Measurements from ENCODE around the gene KIAA1755. TPM values are rescaled to one million over a fixed set of nuclear protein-coding genes. Genes with fewer than 3 reads are reported as not detected.

KIAA1755 gene
- total RNA-seq, 1 donor from 2014 or later: 0.22 TPM

GRCh38 chr20:38228436-38228835, 32.1 kb downstream of the KIAA1755 start:
- no peak overlapping the region for H3K4me2 ChIP-seq
- H3K9me3 Mint-ChIP-seq: no peaks in the 10 kb centered on the region
- no peaks in the 10 kb centered on the region for H3K4me1 Mint-ChIP-seq
- H3K36me3 ChIP-seq: no peaks in the 10 kb centered on the region
- H3K27me3 Mint-ChIP-seq (ENCODE audit: insufficient read depth, low read depth): peaks cover 5% of the 10 kb centered on the region
- no peak overlapping the region for H2AFZ ChIP-seq (replicated peaks)
- H3K4me1 ChIP-seq: no peaks in the 10 kb centered on the region
- H3K36me3 Mint-ChIP-seq: no peaks in the 10 kb centered on the region
- DNase-seq (ENCODE audit: low spot score): no peak
- no peaks in the 10 kb centered on the region for H3F3A ChIP-seq (ENCODE audit: low read depth)
- H3K27ac ChIP-seq: no peak overlapping the region
- H3K9me3 ChIP-seq (ENCODE audit: low read depth): no peaks in the 10 kb centered on the region
- no peaks in the 10 kb centered on the region for H3K27me3 ChIP-seq
- H3K79me2 ChIP-seq (ENCODE audit: low read depth): no peaks in the 10 kb centered on the region
- TF ChIP-seq EZH2phosphoT487 (IDR thresholded peaks at IDR 0.05): no peak
- no peak for TF ChIP-seq EZH2 (IDR thresholded peaks at IDR 0.05)
- no peak overlapping the region for H3K27ac Mint-ChIP-seq
- no peak overlapping the region for H3K4me3 Mint-ChIP-seq
- H4K20me1 ChIP-seq (ENCODE audit: low read depth): no peaks in the 10 kb centered on the region
- H3K9ac ChIP-seq: no peak overlapping the region
- no peak overlapping the region for H3K4me3 ChIP-seq

- H3K4me3 ChIP-seq: no peak overlapping the region
- no peak for DNase-seq (ENCODE audit: low spot score)
- no peaks in the 10 kb centered on the region for H3K27me3 ChIP-seq
- no peak for TF ChIP-seq EZH2 (IDR thresholded peaks at IDR 0.05)
- TF ChIP-seq EZH2phosphoT487 (IDR thresholded peaks at IDR 0.05): no peak
- Mint-ChIP-seq H3K27me3 (ENCODE audit: insufficient read depth, low read depth) (peaks cover 5% of the 10 kb centered on the region), H3K36me3 (no peaks in the 10 kb centered on the region), H3K4me3 (no peak overlapping the region), H3K9me3 (no peaks in the 10 kb centered on the region), H3K4me1 (no peaks in the 10 kb centered on the region), H3K27ac (peak overlapping the region; percentile 53)
- no peaks in the 10 kb centered on the region for H3K9me3 ChIP-seq (ENCODE audit: low read depth)
- H3K4me2 ChIP-seq: no peak overlapping the region
- no peaks in the 10 kb centered on the region for H3K4me1 ChIP-seq
- no peaks in the 10 kb centered on the region for H3F3A ChIP-seq (ENCODE audit: low read depth)
- no peaks in the 10 kb centered on the region for H4K20me1 ChIP-seq (ENCODE audit: low read depth)
- H3K9ac ChIP-seq: no peak overlapping the region
- H3K27ac ChIP-seq: no peak overlapping the region
- no peaks in the 10 kb centered on the region for H3K79me2 ChIP-seq (ENCODE audit: low read depth)
- no peak overlapping the region for H2AFZ ChIP-seq (replicated peaks)
- no peaks in the 10 kb centered on the region for H3K36me3 ChIP-seq
These were observed 32.8 kb downstream of the KIAA1755 start for GRCh38 chr20:38227420-38228360.

- peaks cover 5% of the 10 kb centered on the region for H3K27me3 Mint-ChIP-seq (ENCODE audit: insufficient read depth, low read depth)
- Histone ChIP-seq H3K27me3 (no peaks in the 10 kb centered on the region), H3K9me3 (ENCODE audit: low read depth) (no peaks in the 10 kb centered on the region), H3K9ac (no peak overlapping the region), H3K79me2 (ENCODE audit: low read depth) (no peaks in the 10 kb centered on the region), H3K4me2 (no peak overlapping the region), H4K20me1 (ENCODE audit: low read depth) (no peaks in the 10 kb centered on the region), H2AFZ (replicated peaks) (no peak overlapping the region), H3K27ac (no peak overlapping the region), H3K36me3 (no peaks in the 10 kb centered on the region), H3K4me1 (no peaks in the 10 kb centered on the region), H3F3A (ENCODE audit: low read depth) (no peaks in the 10 kb centered on the region), H3K4me3 (no peak overlapping the region)
- no peak overlapping the region for H3K4me3 Mint-ChIP-seq
- no peak for DNase-seq (ENCODE audit: low spot score)
- H3K27ac Mint-ChIP-seq: peak overlapping the region; percentile 5
- TF ChIP-seq EZH2phosphoT487 (IDR thresholded peaks at IDR 0.05) (no peak), EZH2 (IDR thresholded peaks at IDR 0.05) (no peak)
- TF ChIP-seq, protein P1, sequence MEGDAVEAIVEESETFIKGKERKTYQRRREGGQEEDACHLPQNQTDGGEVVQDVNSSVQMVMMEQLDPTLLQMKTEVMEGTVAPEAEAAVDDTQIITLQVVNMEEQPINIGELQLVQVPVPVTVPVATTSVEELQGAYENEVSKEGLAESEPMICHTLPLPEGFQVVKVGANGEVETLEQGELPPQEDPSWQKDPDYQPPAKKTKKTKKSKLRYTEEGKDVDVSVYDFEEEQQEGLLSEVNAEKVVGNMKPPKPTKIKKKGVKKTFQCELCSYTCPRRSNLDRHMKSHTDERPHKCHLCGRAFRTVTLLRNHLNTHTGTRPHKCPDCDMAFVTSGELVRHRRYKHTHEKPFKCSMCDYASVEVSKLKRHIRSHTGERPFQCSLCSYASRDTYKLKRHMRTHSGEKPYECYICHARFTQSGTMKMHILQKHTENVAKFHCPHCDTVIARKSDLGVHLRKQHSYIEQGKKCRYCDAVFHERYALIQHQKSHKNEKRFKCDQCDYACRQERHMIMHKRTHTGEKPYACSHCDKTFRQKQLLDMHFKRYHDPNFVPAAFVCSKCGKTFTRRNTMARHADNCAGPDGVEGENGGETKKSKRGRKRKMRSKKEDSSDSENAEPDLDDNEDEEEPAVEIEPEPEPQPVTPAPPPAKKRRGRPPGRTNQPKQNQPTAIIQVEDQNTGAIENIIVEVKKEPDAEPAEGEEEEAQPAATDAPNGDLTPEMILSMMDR (IDR thresholded peaks at IDR 0.05): no peak
- H3K4me1 Mint-ChIP-seq: no peaks in the 10 kb centered on the region
- no peaks in the 10 kb centered on the region for H3K9me3 Mint-ChIP-seq
- H3K36me3 Mint-ChIP-seq: no peaks in the 10 kb centered on the region
These were observed 34.0 kb downstream of the KIAA1755 start for GRCh38 chr20:38226553-38226952.

DNA sequence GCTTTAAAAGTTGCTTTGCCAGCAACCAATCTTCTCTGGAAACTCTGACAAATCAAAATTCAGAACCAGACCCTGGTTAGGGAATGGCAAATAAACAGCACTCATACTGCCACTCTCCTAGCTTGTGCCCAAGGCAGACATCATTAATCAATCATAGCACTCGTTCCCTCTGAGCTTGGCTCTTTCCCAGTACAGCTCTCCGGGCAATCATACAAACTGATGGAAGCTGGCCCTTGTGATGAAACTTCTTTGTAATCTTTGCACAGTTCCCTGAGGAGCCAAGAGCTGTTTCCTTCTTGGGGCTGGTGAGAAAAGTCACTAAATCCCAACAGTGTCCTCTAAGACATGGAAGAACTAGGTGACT, 34.7 kb downstream of the KIAA1755 start:
- Mint-ChIP-seq H3K36me3 (no peaks in the 10 kb centered on the region), H3K27me3 (ENCODE audit: insufficient read depth, low read depth) (peaks cover 5% of the 10 kb centered on the region), H3K27ac (no peak overlapping the region), H3K9me3 (no peaks in the 10 kb centered on the region), H3K4me1 (peaks cover 3% of the 10 kb centered on the region), H3K4me3 (no peak overlapping the region)
- no peak for DNase-seq (ENCODE audit: low spot score)
- TF ChIP-seq EZH2phosphoT487 (IDR thresholded peaks at IDR 0.05): no peak
- no peak overlapping the region for H3K4me2 ChIP-seq
- no peaks in the 10 kb centered on the region for H3K4me1 ChIP-seq
- H2AFZ ChIP-seq (replicated peaks): no peak overlapping the region
- no peaks in the 10 kb centered on the region for H3K36me3 ChIP-seq
- H4K20me1 ChIP-seq (ENCODE audit: low read depth): no peaks in the 10 kb centered on the region
- H3K4me3 ChIP-seq: no peak overlapping the region
- no peak overlapping the region for H3K27ac ChIP-seq
- H3F3A ChIP-seq (ENCODE audit: low read depth): no peaks in the 10 kb centered on the region
- no peak overlapping the region for H3K9ac ChIP-seq
- H3K9me3 ChIP-seq (ENCODE audit: low read depth): no peaks in the 10 kb centered on the region
- H3K79me2 ChIP-seq (ENCODE audit: low read depth): no peaks in the 10 kb centered on the region
- H3K27me3 ChIP-seq: no peaks in the 10 kb centered on the region

All from neural progenitor cell (in vitro differentiated cells).